PC-3 (cell line): ENCODE measurements around the gene C9orf85. TPM values are rescaled to one million over a fixed set of nuclear protein-coding genes. Genes with fewer than 3 reads are reported as not detected.

Experiments
- ATAC-seq: fragments of 200-7000 bp; cut with Tn5 transposase; 2 replicates; pipeline ENCODE4 v1.9.1; 2020; ENCODE audit warnings: mild to moderate bottlenecking, moderate library complexity
- BruUV-seq: library from RNA; stranded (reverse); fragments of 400-500 nt; replicated peaks from 2 replicates; lab custom pipeline; 2021; lab: Mats Ljungman, UMichigan
- CTCF ChIA-PET: fragments of 300-600 bp; sonication (Branson Sonifier 250); formaldehyde crosslinking; loops from one replicate; lab custom pipeline; 2022; ENCODE audit warnings: antibody characterized with exemption; lab: Charles Lee
- POLR2A ChIA-PET: fragments of 300-600 bp; sonication (Branson Sonifier 250); formaldehyde crosslinking; loops from one replicate; lab custom pipeline; 2022; ENCODE audit warnings: antibody characterized with exemption; ENCODE audit not compliant: unreplicated experiment; lab: Charles Lee
- DNase-seq: peaks from one replicate; pipeline ENCODE4 v3.0.0-alpha.2; 2015
- H2AFZ ChIP-seq: fragments of 300-600 bp; sonication (generic); 2 replicates; pipeline ENCODE4 v1.6.0; 2016; ENCODE audit warnings: antibody characterized with exemption, low read length
- H3F3A ChIP-seq: fragments of 300-600 bp; sonication (generic); one replicate; pipeline ENCODE4 v1.6.0; 2017; ENCODE audit warnings: antibody characterized with exemption, low read length, control low read depth, mild to moderate bottlenecking; ENCODE audit not compliant: unreplicated experiment
- H3K27ac ChIP-seq: fragments of 300-600 bp; sonication (generic); 2 replicates; pipeline ENCODE4 v1.5.1; 2016; ENCODE audit warnings: mild to moderate bottlenecking, low read length
- H3K27me3 ChIP-seq: fragments of 300-600 bp; sonication (generic); 2 replicates; pipeline ENCODE4 v1.6.1; 2016; ENCODE audit warnings: low read length, mixed read lengths
- H3K36me3 ChIP-seq: fragments of 300-600 bp; sonication (generic); 2 replicates; pipeline ENCODE4 v1.6.1; 2016; ENCODE audit warnings: low read depth, mixed run types, low read length, mixed read lengths
- H3K4me1 ChIP-seq: fragments of 300-600 bp; sonication (generic); 2 replicates; pipeline ENCODE4 v1.5.1; 2016; ENCODE audit warnings: low read length; ENCODE audit not compliant: insufficient read depth
- H3K4me2 ChIP-seq: fragments of 300-600 bp; sonication (generic); 2 replicates; pipeline ENCODE4 v1.6.0; 2016; ENCODE audit warnings: low read length
- H3K4me3 ChIP-seq: fragments of 300-600 bp; sonication (generic); 2 replicates; pipeline ENCODE4 v1.5.1; 2016; ENCODE audit warnings: mild to moderate bottlenecking, low read length, mixed read lengths
- H3K79me2 ChIP-seq: fragments of 300-600 bp; sonication (generic); 2 replicates; pipeline ENCODE4 v1.6.1; 2017; ENCODE audit warnings: low read length, mixed read lengths
- H3K9ac ChIP-seq: fragments of 300-600 bp; sonication (generic); 2 replicates; pipeline ENCODE4 v1.6.0; 2016; ENCODE audit warnings: mild to moderate bottlenecking, low read length
- H3K9me2 ChIP-seq: fragments of 300-600 bp; sonication (generic); replicated peaks from 2 replicates; pipeline ENCODE4 v1.6.1; 2016; ENCODE audit warnings: mixed run types, low read length, mixed read lengths
- H3K9me3 ChIP-seq: fragments of 300-600 bp; sonication (generic); 2 replicates; pipeline ENCODE4 v1.6.1; 2016; ENCODE audit warnings: low read length, mixed read lengths
- H4K20me1 ChIP-seq: fragments of 300-600 bp; sonication (generic); 2 replicates; pipeline ENCODE4 v1.6.1; 2016; ENCODE audit warnings: low read length, mixed read lengths
- EZH2 ChIP-seq: fragments of 300-600 bp; sonication (generic); IDR thresholded peaks from one replicate; pipeline ENCODE4 v1.6.1; 2017; ENCODE audit warnings: antibody characterized with exemption, mild to moderate bottlenecking, low read length; ENCODE audit not compliant: unreplicated experiment
- EZH2phosphoT487 ChIP-seq: fragments of 300-600 bp; sonication (generic); IDR thresholded peaks from 2 replicates; pipeline ENCODE4 v1.6.1; 2018; ENCODE audit warnings: mild to moderate bottlenecking, antibody characterized with exemption, low read length, borderline replicate concordance
- intact Hi-C: fragments of 100-400 bp; cut with micrococcal nuclease; formaldehyde crosslinking; loops from 2 replicates; pipeline ENCODE4 v1.9.0; 2023
- total RNA-seq: library from RNA; depleted of rRNA; stranded (reverse); fragments of >200 nt; gene quantifications from 2 replicates; pipeline ENCODE4 v1.2.3, GENCODE V29; 2014
- TF ChIP-seq, protein P1 (sequence below): fragments of 300-600 bp; sonication (generic); conservative IDR thresholded peaks from 2 replicates; pipeline ENCODE4 v1.5.1; 2017; ENCODE audit warnings: antibody characterized with exemption, low read depth, mild to moderate bottlenecking, low read length

C9orf85 gene
- total RNA-seq, 1 experiment from 2014 or later = 7.9 TPM

DNA sequence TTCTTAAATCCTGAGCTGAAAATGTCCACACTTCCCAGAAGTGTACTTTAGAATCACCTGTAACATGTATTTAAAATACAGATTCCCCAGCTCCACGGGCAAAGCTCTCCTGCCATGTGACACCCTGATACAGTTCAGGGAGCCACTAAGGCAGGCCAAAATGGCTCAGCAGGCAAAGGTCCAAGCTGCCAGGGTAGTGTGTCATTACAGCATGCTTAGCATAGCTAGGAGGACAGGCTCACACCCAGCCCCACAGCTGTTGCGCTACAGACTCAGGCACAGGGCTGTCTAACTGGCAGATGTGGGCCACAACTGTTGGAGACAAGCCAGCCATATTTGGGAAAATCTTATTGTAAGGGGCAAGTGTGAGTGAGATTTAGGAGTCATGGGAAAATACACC lies 73.0 kb downstream of the C9orf85 start:
- CTCF ChIA-PET = no interaction called here
- POLR2A ChIA-PET = no interaction called here
- Histone ChIP-seq H3K4me2 (no peak overlapping the region), H3K79me2 (no peaks in the 10 kb centered on the region), H3K9me3 (no peaks in the 10 kb centered on the region), H3K9ac (no peak overlapping the region), H3K27ac (no peak overlapping the region), H3K27me3 (no peaks in the 10 kb centered on the region), H3K4me1 (peaks cover 26% of the 10 kb centered on the region), H2AFZ (no peak overlapping the region), H3K4me3 (no peak overlapping the region), H4K20me1 (no peaks in the 10 kb centered on the region), H3K9me2 (no peaks in the 10 kb centered on the region), H3F3A (no peaks in the 10 kb centered on the region), H3K36me3 (no peaks in the 10 kb centered on the region)
- peak; percentile 46 for DNase-seq
- intact Hi-C loops = no loop called here
- TF ChIP-seq, protein P1, sequence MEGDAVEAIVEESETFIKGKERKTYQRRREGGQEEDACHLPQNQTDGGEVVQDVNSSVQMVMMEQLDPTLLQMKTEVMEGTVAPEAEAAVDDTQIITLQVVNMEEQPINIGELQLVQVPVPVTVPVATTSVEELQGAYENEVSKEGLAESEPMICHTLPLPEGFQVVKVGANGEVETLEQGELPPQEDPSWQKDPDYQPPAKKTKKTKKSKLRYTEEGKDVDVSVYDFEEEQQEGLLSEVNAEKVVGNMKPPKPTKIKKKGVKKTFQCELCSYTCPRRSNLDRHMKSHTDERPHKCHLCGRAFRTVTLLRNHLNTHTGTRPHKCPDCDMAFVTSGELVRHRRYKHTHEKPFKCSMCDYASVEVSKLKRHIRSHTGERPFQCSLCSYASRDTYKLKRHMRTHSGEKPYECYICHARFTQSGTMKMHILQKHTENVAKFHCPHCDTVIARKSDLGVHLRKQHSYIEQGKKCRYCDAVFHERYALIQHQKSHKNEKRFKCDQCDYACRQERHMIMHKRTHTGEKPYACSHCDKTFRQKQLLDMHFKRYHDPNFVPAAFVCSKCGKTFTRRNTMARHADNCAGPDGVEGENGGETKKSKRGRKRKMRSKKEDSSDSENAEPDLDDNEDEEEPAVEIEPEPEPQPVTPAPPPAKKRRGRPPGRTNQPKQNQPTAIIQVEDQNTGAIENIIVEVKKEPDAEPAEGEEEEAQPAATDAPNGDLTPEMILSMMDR = no peak
- TF ChIP-seq EZH2phosphoT487 = no peak
- TF ChIP-seq EZH2 = no peak
- peak; percentile 5; the same call in 1 of the 2 replicates for ATAC-seq
- no TSS peak for BruUV-seq

DNA sequence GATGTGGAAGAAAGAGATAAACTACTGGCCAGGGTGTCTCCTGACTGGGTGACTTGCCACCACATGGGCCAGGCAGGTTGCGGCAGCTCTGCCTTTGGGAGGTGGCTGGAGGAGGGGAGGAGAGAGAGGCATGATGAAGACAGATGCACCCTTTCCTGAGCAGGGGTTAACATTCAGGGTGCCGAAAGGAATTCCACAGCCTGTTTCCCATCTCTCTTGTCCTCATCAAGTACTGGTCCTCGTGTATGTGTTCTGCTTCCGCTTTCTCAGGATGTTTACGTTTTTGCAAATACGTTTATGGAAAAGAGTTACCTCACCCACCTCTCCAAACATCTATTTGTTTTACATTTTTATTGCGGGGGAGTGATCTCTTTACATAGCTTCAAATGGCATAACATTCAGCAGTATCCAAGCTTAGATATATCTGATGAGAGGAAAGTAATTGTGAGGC lies 73.4 kb downstream of the C9orf85 start:
- no peaks in the 10 kb centered on the region for H3K9me2 ChIP-seq
- H4K20me1 ChIP-seq = no peaks in the 10 kb centered on the region
- ChIA-PET CTCF (interaction anchor here (1.1 kb wide), 2 partner anchors 40 to 54 kb away, joined by 4 read pairs; no protein-coding TSS in a partner anchor), POLR2A (no interaction called here)
- peak; percentile 43 for DNase-seq
- H2AFZ ChIP-seq = peak overlapping the region; percentile 46
- intact Hi-C loops = loop anchor here (5.0 kb wide), 1 partner anchor 37 kb away; no protein-coding TSS in a partner anchor
- H3K79me2 ChIP-seq = no peaks in the 10 kb centered on the region
- peaks cover 26% of the 10 kb centered on the region for H3K4me1 ChIP-seq
- H3K9me3 ChIP-seq = no peaks in the 10 kb centered on the region
- TF ChIP-seq EZH2 (no peak), EZH2phosphoT487 (no peak)
- TF ChIP-seq, protein P1 = no peak
- peak overlapping the region; percentile 21; the same call in 1 of the 2 replicates for H3K4me2 ChIP-seq
- BruUV-seq = no TSS peak
- no peak overlapping the region for H3K27ac ChIP-seq
- ATAC-seq = peak; percentile 49
- H3F3A ChIP-seq = no peaks in the 10 kb centered on the region
- no peak overlapping the region for H3K9ac ChIP-seq
- H3K27me3 ChIP-seq = no peaks in the 10 kb centered on the region
- no peaks in the 10 kb centered on the region for H3K36me3 ChIP-seq
- H3K4me3 ChIP-seq = no peak overlapping the region

DNA sequence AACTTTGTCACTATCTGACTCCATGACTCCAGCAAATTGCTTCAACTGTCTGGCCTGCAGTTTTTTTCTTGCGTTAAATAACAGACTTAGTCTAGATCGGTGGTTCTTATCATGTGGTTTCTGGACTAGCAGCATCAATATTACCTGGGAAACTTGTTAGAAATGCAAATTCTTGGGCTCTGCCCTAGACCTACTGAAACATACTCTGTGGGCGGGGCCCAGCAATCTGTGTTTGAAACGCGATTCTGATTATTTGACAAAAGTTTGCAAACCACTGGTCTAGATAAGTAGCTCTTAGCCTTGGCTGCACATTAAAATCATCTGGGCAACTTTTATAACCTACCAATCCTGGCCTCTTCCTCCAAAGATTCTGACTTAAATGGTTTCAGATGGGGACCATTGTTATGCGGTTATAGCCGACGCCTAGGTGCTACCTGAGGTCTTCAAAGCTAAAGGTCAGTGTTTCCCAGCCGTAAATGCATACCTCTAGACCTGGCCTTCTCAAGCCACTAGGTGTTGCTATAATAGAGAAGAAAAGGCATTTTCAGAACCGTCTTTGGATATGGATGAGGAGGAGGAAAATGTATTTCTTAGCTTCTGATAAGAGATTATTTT lies 74.0 kb downstream of the C9orf85 start:
- Histone ChIP-seq H2AFZ (peak overlapping the region; percentile 46), H3F3A (no peaks in the 10 kb centered on the region), H3K36me3 (no peaks in the 10 kb centered on the region), H4K20me1 (no peaks in the 10 kb centered on the region), H3K9me3 (no peaks in the 10 kb centered on the region), H3K4me2 (peak overlapping the region; percentile 21; the same call in 1 of the 2 replicates), H3K27me3 (no peaks in the 10 kb centered on the region), H3K4me3 (no peak overlapping the region), H3K4me1 (peaks cover 32% of the 10 kb centered on the region), H3K9me2 (no peaks in the 10 kb centered on the region), H3K79me2 (no peaks in the 10 kb centered on the region), H3K9ac (no peak overlapping the region), H3K27ac (0 out of 2 replicates have a peak overlapping the region, but pooled peaks have one; percentile 12)
- intact Hi-C loops = loop anchor here (5.0 kb wide), 1 partner anchor 37 kb away; no protein-coding TSS in a partner anchor
- POLR2A ChIA-PET = no interaction called here
- DNase-seq (peak; percentile 27), ATAC-seq (0 out of 2 replicates have a peak, but pooled peaks have one; percentile 23)
- CTCF ChIA-PET = interaction anchor here (1.1 kb wide), 2 partner anchors 39 to 53 kb away, joined by 4 read pairs; no protein-coding TSS in a partner anchor
- TF ChIP-seq EZH2phosphoT487 = no peak
- TF ChIP-seq, protein P1 = peak; percentile 42
- no TSS peak for BruUV-seq
